Natural killer cell (primary cell): ENCODE results near the gene TRAPPC2L. TPM values are rescaled to one million over a fixed set of nuclear protein-coding genes. Genes with fewer than 3 reads are reported as not detected.
"Not testable (repeated sequence)": the region's sequence is repeated elsewhere in the genome, so short reads cannot be mapped to it uniquely, and the experiment has no call there.

Source experiments
- ATAC-seq, 3 donors: fragments of 150-1000 bp in 2 of 3; fragments of 200-7000 bp in 1 of 3; cut with Tn5 transposase; 1 replicate in 1 of 3; 2 replicates in 2 of 3; pipeline ENCODE4 v1.10.0; 2021; ENCODE audit warnings: mild to moderate bottlenecking in 2 of 3, moderate library complexity in 2 of 3
- DNase-seq, 2 donors: peaks; one replicate each; pipeline versions ENCODE4 v3.0.0 to v3.0.0-alpha.2; 2013 to 2021; ENCODE audit warnings: mixed read lengths in 1 of 2
- H3K27ac ChIP-seq: one replicate; pipeline ENCODE4 v1.5.1; 2013; ENCODE audit warnings: mild to moderate bottlenecking, low read length
- H3K27me3 ChIP-seq: one replicate; pipeline ENCODE4 v1.6.1; 2013; ENCODE audit warnings: low read length; ENCODE audit not compliant: control insufficient read depth, insufficient read depth
- H3K36me3 ChIP-seq: one replicate; pipeline ENCODE4 v1.6.1; 2013; ENCODE audit warnings: low read length; ENCODE audit not compliant: control insufficient read depth, insufficient read depth
- H3K4me1 ChIP-seq: one replicate; pipeline ENCODE4 v1.6.1; 2013; ENCODE audit warnings: low read length; ENCODE audit not compliant: control insufficient read depth, insufficient read depth
- H3K4me3 ChIP-seq: one replicate; pipeline ENCODE4 v1.5.1; 2013; ENCODE audit warnings: low read length
- H3K9me3 ChIP-seq: one replicate; pipeline ENCODE4 v1.6.1; 2013; ENCODE audit warnings: low read length; ENCODE audit not compliant: control insufficient read depth, insufficient read depth
- H3K27ac Mint-ChIP-seq, 2 donors: one replicate each; pipeline ENCODE4 v1.8.0; 2022; ENCODE audit warnings: mild to moderate bottlenecking in 2 of 2, mixed read lengths in 2 of 2, moderate library complexity in 1 of 2
- H3K27me3 Mint-ChIP-seq, 2 donors: one replicate each; pipeline ENCODE4 v1.8.0; 2022; ENCODE audit warnings: low read depth in 2 of 2, mixed read lengths in 2 of 2
- H3K36me3 Mint-ChIP-seq: one replicate; pipeline ENCODE4 v1.8.0; 2022; ENCODE audit warnings: mixed read lengths
- H3K4me1 Mint-ChIP-seq, 2 donors: one replicate each; pipeline ENCODE4 v1.8.0; 2022; ENCODE audit warnings: mixed read lengths in 2 of 2
- H3K4me3 Mint-ChIP-seq: one replicate; pipeline ENCODE4 v1.8.0; 2022; ENCODE audit warnings: mild to moderate bottlenecking, moderate library complexity, mixed read lengths
- H3K9me3 Mint-ChIP-seq, 2 donors: one replicate each; pipeline ENCODE4 v1.8.0; 2022; ENCODE audit warnings: mixed read lengths in 2 of 2
- CTCF ChIP-seq: fragments of 200-600 bp; IDR thresholded peaks from one replicate; pipeline ENCODE4 v1.8.0; 2022; ENCODE audit warnings: antibody characterized with exemption
- WGBS: methylation state at CpG from one replicate; pipeline ENCODE4 v1.1.7; 2013; ENCODE audit warnings: missing lambda C conversion rate; ENCODE audit not compliant: insufficient coverage; 5-methylcytosine and 5-hydroxymethylcytosine counted together
- intact Hi-C: fragments of 100-400 bp; cut with micrococcal nuclease; formaldehyde crosslinking; loops from one replicate; pipeline ENCODE4 v1.14.2; 2022
- total RNA-seq, 4 donors: library from RNA; stranded (reverse); fragments of 120-200 nt in 1 of 4; gene quantifications; one replicate each; pipeline versions ENCODE4 v1.2.3 to v1.2.4, GENCODE V29; 2013 to 2022

The TRAPPC2L gene
- total RNA-seq, 3 donors from 2014 or later (not counting 1 experiment from before 2014, with no cell fraction given), result 31.9 to 39.0 (median 36.2) TPM

GRCh38 chr16:88822281-88823040, 34.5 kb upstream of the TRAPPC2L start:
- 94% methylated on average over 24 of the region's 24 CpGs for WGBS
- no peaks in the 10 kb centered on the region for H3K4me1 ChIP-seq
- intact Hi-C loops, result no loop called here
- H3K4me3 Mint-ChIP-seq, result no peak overlapping the region
- TF ChIP-seq CTCF, result no peak
- no peak overlapping the region for H3K4me3 ChIP-seq
- H3K9me3 ChIP-seq, result no peaks in the 10 kb centered on the region
- no peak for DNase-seq
- no peaks in the 10 kb centered on the region for H3K36me3 Mint-ChIP-seq
- H3K27me3 ChIP-seq, result no peaks in the 10 kb centered on the region
- H3K4me1 Mint-ChIP-seq, result no peaks in the 10 kb centered on the region
- H3K36me3 ChIP-seq, result peaks cover 18% of the 10 kb centered on the region
- ATAC-seq, result no peak
- H3K27me3 Mint-ChIP-seq, result no peaks in the 10 kb centered on the region
- no peak overlapping the region for H3K27ac Mint-ChIP-seq
- no peaks in the 10 kb centered on the region for H3K9me3 Mint-ChIP-seq
- no peak overlapping the region for H3K27ac ChIP-seq

- H3K9me3 Mint-ChIP-seq, H3K4me3 ChIP-seq, H3K27me3 Mint-ChIP-seq, H3K9me3 ChIP-seq, H3K27me3 ChIP-seq, H3K36me3 Mint-ChIP-seq, H3K4me3 Mint-ChIP-seq, H3K27ac ChIP-seq, H3K27ac Mint-ChIP-seq, ATAC-seq, DNase-seq, intact Hi-C loops, H3K4me1 Mint-ChIP-seq, H3K4me1 ChIP-seq: not testable (repeated sequence)
- WGBS, result 98% methylated on average over 30 of the region's 31 CpGs
- H3K36me3 ChIP-seq, result peaks cover 18% of the 10 kb centered on the region
These were observed 33.3 kb upstream of the TRAPPC2L start for GRCh38 chr16:88823646-88824045.

- intact Hi-C loops, result no loop called here
- WGBS, result 89% methylated on average over 33 of the region's 33 CpGs
These were observed 32.5 kb upstream of the TRAPPC2L start for GRCh38 chr16:88824256-88825077.

More at GRCh38 chr16:88824256-88825077, 32.5 kb upstream of the TRAPPC2L start:
- no peaks in the 10 kb centered on the region for H3K27me3 ChIP-seq
- Mint-ChIP-seq H3K9me3 (no peaks in the 10 kb centered on the region), H3K4me1 (no peaks in the 10 kb centered on the region), H3K27me3 (no peaks in the 10 kb centered on the region), H3K27ac (no peak overlapping the region), H3K4me3 (no peak overlapping the region), H3K36me3 (no peaks in the 10 kb centered on the region)
- DNase-seq (no peak), ATAC-seq (no peak)
- H3K4me3 ChIP-seq, result no peak overlapping the region
- TF ChIP-seq CTCF, result no peak
- no peak overlapping the region for H3K27ac ChIP-seq
- H3K4me1 ChIP-seq, result no peaks in the 10 kb centered on the region
- H3K9me3 ChIP-seq, result no peaks in the 10 kb centered on the region
- peaks cover 18% of the 10 kb centered on the region for H3K36me3 ChIP-seq
